Vein endothelial cell (primary cell): ENCODE results near the gene LUZP1. TPM values are rescaled to one million over a fixed set of nuclear protein-coding genes. Genes with fewer than 3 reads are reported as not detected.

ENCODE experiments used
- small RNA-seq: library from RNA; depleted of rRNA; stranded (forward); fragments of <200 nt; gene quantifications from one replicate; pipeline ENCODE3, GENCODE V24; 2012
- total RNA-seq: library from RNA; depleted of rRNA; stranded (reverse); fragments of >200 nt; gene quantifications from 2 replicates; pipeline ENCODE4 v1.2.3, GENCODE V29; 2012

Gene LUZP1
- 81.3 and 82.0 TPM in 2 replicates for total RNA-seq

DNA sequence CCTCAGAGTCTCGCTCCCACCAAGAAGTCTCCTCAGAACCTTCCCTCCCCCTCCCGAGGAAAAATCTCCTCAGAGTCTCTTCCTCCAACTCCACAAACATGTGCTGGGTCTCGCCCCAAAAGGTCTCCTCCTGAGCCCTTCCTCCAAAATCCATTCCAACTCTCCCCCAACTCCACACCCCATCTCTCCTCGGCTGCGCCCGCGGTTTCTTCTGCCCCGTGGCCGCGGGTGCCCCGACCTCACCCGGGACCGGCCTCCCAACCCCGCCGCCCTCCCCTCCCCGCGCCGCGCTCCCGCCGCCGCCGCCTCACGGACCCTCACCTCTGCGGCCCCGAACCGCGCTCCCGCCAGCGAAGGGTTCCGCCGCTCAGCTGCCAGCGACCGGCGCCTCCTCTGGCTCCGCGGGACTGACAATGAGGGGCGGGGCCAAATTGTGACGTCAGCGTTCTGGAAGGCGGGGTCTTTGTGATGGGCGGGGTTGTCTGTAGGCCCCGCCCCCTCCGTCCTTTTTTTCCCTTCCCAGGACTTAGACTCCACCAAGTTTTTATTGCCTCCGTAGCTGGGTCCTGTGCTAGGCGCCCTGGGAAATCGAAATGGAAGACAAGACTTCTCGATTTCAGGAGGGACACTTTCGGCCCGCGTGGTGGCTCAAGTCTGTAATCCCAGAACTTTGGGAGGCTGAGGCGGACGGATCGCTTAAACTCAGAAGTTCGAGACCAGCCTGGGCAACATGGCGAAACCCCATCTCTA lies at the start of gene LUZP1:
Gene LUZP1, minus strand, starts transcription at position 412 of the 750 bp plus-strand sequence.

DNA sequence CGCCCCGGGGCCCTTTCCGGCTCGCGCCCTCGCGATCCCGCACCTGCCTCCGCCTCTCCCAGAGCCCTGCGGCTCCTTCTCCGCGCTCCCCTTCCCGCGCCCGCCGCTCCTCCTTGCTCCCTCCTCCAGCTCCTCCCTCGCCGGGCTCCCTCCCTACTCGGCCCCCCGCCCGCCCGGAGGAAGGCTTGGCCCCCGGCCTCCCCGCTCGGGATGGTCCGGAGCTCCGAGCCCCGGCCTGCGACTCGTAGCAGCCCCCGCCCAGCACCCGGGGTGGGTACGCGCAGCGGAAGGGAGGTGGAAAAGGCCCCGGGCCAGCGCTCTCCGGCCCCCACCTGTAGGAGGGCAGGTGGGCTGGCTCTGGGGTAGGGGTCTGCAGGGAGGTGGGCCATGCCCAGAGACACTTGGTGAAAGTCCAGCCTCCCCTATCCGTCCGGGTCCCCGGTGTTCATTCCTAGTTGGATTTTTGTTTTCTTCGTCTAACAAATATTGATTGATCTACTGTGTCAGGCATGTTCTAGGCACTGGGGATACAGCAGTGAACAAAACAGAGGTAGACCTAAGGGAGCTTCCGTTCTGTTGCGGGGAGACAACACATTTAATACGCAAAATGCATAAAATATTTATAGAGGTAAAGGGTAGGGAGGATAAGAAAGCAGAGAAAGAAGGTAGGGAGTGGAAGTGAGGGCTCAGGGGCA lies 48.9 kb upstream of the LUZP1 start, which contains the start of gene HTR1D:
Gene HTR1D, minus strand, starts transcription at position 82 of the 695 bp plus-strand sequence. CDS start 23,283 bp downstream, outside the sequence.

Small RNA genes lying within 50 kb of the gene (small RNA-seq; reads per million reads assigned to genes)
- gene MIR3115 (0.11 reads per million), gene MIR4419A (not detected), gene RNU6-135P (not detected), gene RNU6-514P (not detected)

Other genes starting within 250 kb of the LUZP1 start
- not detected in 2 replicates for gene LACTBL1, start 196.0 kb downstream of the LUZP1 start, total RNA-seq
- gene TEX46, start 153.0 kb downstream of the LUZP1 start, total RNA-seq, result 0.65 TPM in 1 of 2 replicates, not detected in the other
- gene KDM1A, start 149.4 kb downstream of the LUZP1 start, total RNA-seq, result 130 and 140 TPM in 2 replicates
- gene HTR1D, start 48.6 kb upstream of the LUZP1 start, total RNA-seq, result under 0.01 and 0.19 TPM in 2 replicates
- 81.7 and 99.1 TPM in 2 replicates for gene HNRNPR, start 175.4 kb upstream of the LUZP1 start, total RNA-seq
- gene ZNF436, start 201.0 kb upstream of the LUZP1 start, total RNA-seq, result 23.2 and 29.2 TPM in 2 replicates